GM18861 (cell line): ENCODE measurements around the gene IRAK4.

Experiments
- ATAC-seq: cut with Tn5 transposase; IDR thresholded peaks from one replicate; pipeline ENCODE4 v1.9.1; 2021; ENCODE audit not compliant: unreplicated experiment

Gene IRAK4

GRCh38 chr12:43764528-43764927, 5.8 kb downstream of the IRAK4 start:
- no peak for ATAC-seq

- ATAC-seq = no peak
Measured at GRCh38 chr12:43766291-43766690, 7.5 kb downstream of the IRAK4 start.

GRCh38 chr12:43776498-43776897, 17.7 kb downstream of the IRAK4 start:
- ATAC-seq = no peak

GRCh38 chr12:43786899-43787693, 28.3 kb downstream of the IRAK4 start:
- no peak for ATAC-seq

GRCh38 chr12:43789941-43790340, 31.2 kb downstream of the IRAK4 start:
- ATAC-seq = no peak

- ATAC-seq = no peak
Measured at GRCh38 chr12:43795716-43796280, 37.0 kb downstream of the IRAK4 start.

- no peak for ATAC-seq
Measured at GRCh38 chr12:43797561-43798217, 38.9 kb downstream of the IRAK4 start.

GRCh38 chr12:43805149-43805859, 46.6 kb downstream of the IRAK4 start:
- ATAC-seq = no peak

- ATAC-seq = peak; percentile 84
Measured at GRCh38 chr12:43805860-43806736, 47.3 kb downstream of the IRAK4 start, which contains the start of gene TWF1. Gene TWF1, minus strand, starts transcription at chr12:43806317. Its CDS starts 72 bp downstream, at chr12:43806245.

GRCh38 chr12:43806737-43807072, 48.0 kb downstream of the IRAK4 start:
- no peak for ATAC-seq

- ATAC-seq = no peak
Measured at GRCh38 chr12:43807386-43807785, 48.6 kb downstream of the IRAK4 start.

- ATAC-seq = no peak
Measured at GRCh38 chr12:43812057-43812456, 53.3 kb downstream of the IRAK4 start.

GRCh38 chr12:43812926-43813325, 54.2 kb downstream of the IRAK4 start:
- ATAC-seq = no peak

- ATAC-seq = no peak
Measured at GRCh38 chr12:43815416-43815815, 56.7 kb downstream of the IRAK4 start.

- no peak for ATAC-seq
Measured at GRCh38 chr12:43816168-43816567, 57.4 kb downstream of the IRAK4 start.

- no peak for ATAC-seq
Measured at GRCh38 chr12:43824207-43824775, 65.5 kb downstream of the IRAK4 start.

- no peak for ATAC-seq
Measured at GRCh38 chr12:43826681-43827080, 67.9 kb downstream of the IRAK4 start.

- ATAC-seq = no peak
Measured at GRCh38 chr12:43827093-43827492, 68.3 kb downstream of the IRAK4 start.

- no peak for ATAC-seq
Measured at GRCh38 chr12:43832463-43833168, 73.9 kb downstream of the IRAK4 start.

- ATAC-seq = peak; percentile 1
Measured at GRCh38 chr12:43835264-43835655, 76.5 kb downstream of the IRAK4 start.
